ENCODE measurements around the gene NKX6-1. TPM values are rescaled to one million over a fixed set of nuclear protein-coding genes. Genes with fewer than 3 reads are reported as not detected.
A peak's percentile ranks its signal among the peaks of the same experiment; 100 is the strongest.

The NKX6-1 gene
- total and polyA plus RNA-seq, 2 donors (not counting 1 experiment from before 2014, with no cell fraction given) = 0.17 to 0.47 TPM

DNA sequence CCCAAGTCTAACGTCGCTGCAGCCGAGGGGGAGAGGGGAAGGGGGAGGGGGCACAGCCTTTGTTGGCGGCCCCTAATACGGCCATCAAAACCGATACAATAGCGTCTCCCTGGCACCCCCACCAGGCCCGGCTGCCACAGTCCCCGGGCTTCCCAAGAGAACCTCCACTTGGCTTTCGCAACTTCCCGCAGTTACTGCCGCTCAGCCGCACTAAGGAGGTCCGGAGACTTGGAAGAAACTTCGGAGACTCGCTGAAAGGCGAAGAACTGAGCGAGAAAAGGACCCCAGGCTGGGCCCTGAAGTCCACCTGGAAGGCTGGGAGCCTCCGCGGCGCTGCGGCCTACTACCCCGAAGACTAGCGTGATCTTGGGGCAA, 2.8 kb downstream of the NKX6-1 start:
- no peak for DNase-seq (ENCODE audit: low read depth in 2 of 2)
- Histone ChIP-seq H3K27ac (ENCODE audit: insufficient read depth, low read length) (no peak overlapping the region), H3K4me2 (ENCODE audit: extremely low read depth, insufficient read depth, low read length) (no peak overlapping the region), H3K4me3 (replicated peaks in 1 of 4; ENCODE audit: control extremely low read depth in 1 of 4, insufficient read depth in 1 of 4, low read depth in 3 of 4, low read length in 4 of 4) (peak overlapping the region in 1 of 4 experiments; percentile 71), H3K4me1 (ENCODE audit: control insufficient read depth, extremely low read depth, insufficient read depth, low read length) (no peaks in the 10 kb centered on the region), H2AFZ (ENCODE audit: low read length) (no peak overlapping the region), H3K9me3 (ENCODE audit: control insufficient read depth, insufficient read depth, low read depth, low read length) (no peaks in the 10 kb centered on the region), H3K9ac (ENCODE audit: insufficient read depth, low read length) (no peak overlapping the region), H3K79me2 (ENCODE audit: control insufficient read depth, insufficient read depth, low read length) (no peaks in the 10 kb centered on the region), H3K27me3 (ENCODE audit: control insufficient read depth, insufficient read depth, low read length) (peaks cover 60% of the 10 kb centered on the region), H3K36me3 (ENCODE audit: control insufficient read depth, insufficient read depth, low read length) (no peaks in the 10 kb centered on the region), H4K20me1 (ENCODE audit: control insufficient read depth, extremely low read depth, insufficient read depth, low read length) (no peaks in the 10 kb centered on the region)
- TF ChIP-seq EZH2 (IDR thresholded peaks at IDR 0.05; ENCODE audit: low read length, missing control alignments) = no peak

DNA sequence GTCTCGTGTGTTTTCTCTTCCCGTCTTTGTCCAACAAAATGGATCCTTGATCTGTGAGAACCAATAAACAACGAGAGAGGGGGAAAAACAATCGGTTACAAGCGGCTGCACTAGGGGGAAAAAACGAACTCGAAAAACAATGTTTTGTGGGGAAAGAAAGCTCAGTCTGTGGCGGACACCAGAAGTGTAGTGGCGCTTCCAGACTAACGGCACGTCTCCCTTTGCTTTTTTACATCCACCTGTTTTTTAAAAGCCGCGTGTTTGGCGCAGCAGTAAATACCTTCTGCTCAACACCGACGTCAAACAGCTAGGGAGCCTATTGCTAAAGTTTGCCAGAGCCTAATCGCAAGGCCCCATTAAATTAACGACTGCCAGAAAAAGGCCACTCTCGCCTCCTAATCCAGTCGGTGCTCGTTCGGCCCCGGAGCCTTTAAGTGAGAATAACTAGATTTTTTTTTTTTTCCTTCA, 3.3 kb downstream of the NKX6-1 start:
- H3K9ac ChIP-seq (ENCODE audit: insufficient read depth, low read length) = no peak overlapping the region
- H3K36me3 ChIP-seq (ENCODE audit: control insufficient read depth, insufficient read depth, low read length) = no peaks in the 10 kb centered on the region
- H3K4me1 ChIP-seq (ENCODE audit: control insufficient read depth, extremely low read depth, insufficient read depth, low read length) = no peaks in the 10 kb centered on the region
- H3K4me3 ChIP-seq (replicated peaks in 1 of 4; ENCODE audit: control extremely low read depth in 1 of 4, insufficient read depth in 1 of 4, low read depth in 3 of 4, low read length in 4 of 4) = no peak overlapping the region
- no peaks in the 10 kb centered on the region for H4K20me1 ChIP-seq (ENCODE audit: control insufficient read depth, extremely low read depth, insufficient read depth, low read length)
- H3K4me2 ChIP-seq (ENCODE audit: extremely low read depth, insufficient read depth, low read length) = no peak overlapping the region
- TF ChIP-seq, protein P1, sequence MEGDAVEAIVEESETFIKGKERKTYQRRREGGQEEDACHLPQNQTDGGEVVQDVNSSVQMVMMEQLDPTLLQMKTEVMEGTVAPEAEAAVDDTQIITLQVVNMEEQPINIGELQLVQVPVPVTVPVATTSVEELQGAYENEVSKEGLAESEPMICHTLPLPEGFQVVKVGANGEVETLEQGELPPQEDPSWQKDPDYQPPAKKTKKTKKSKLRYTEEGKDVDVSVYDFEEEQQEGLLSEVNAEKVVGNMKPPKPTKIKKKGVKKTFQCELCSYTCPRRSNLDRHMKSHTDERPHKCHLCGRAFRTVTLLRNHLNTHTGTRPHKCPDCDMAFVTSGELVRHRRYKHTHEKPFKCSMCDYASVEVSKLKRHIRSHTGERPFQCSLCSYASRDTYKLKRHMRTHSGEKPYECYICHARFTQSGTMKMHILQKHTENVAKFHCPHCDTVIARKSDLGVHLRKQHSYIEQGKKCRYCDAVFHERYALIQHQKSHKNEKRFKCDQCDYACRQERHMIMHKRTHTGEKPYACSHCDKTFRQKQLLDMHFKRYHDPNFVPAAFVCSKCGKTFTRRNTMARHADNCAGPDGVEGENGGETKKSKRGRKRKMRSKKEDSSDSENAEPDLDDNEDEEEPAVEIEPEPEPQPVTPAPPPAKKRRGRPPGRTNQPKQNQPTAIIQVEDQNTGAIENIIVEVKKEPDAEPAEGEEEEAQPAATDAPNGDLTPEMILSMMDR (conservative IDR thresholded peaks at IDR 0.05 in 1 of 2, IDR thresholded peaks at IDR 0.05 in 1 of 2; ENCODE audit: low read depth in 1 of 2, low read length in 2 of 2) = no peak
- TF ChIP-seq EZH2 (IDR thresholded peaks at IDR 0.05; ENCODE audit: low read length, missing control alignments) = no peak
- no peaks in the 10 kb centered on the region for H3K9me3 ChIP-seq (ENCODE audit: control insufficient read depth, insufficient read depth, low read depth, low read length)
- H2AFZ ChIP-seq (ENCODE audit: low read length) = no peak overlapping the region
- no peaks in the 10 kb centered on the region for H3K79me2 ChIP-seq (ENCODE audit: control insufficient read depth, insufficient read depth, low read length)
- H3K27ac ChIP-seq (ENCODE audit: insufficient read depth, low read length) = no peak overlapping the region
- peaks cover 56% of the 10 kb centered on the region for H3K27me3 ChIP-seq (ENCODE audit: control insufficient read depth, insufficient read depth, low read length)
- no peak for DNase-seq (ENCODE audit: low read depth in 2 of 2)

DNA sequence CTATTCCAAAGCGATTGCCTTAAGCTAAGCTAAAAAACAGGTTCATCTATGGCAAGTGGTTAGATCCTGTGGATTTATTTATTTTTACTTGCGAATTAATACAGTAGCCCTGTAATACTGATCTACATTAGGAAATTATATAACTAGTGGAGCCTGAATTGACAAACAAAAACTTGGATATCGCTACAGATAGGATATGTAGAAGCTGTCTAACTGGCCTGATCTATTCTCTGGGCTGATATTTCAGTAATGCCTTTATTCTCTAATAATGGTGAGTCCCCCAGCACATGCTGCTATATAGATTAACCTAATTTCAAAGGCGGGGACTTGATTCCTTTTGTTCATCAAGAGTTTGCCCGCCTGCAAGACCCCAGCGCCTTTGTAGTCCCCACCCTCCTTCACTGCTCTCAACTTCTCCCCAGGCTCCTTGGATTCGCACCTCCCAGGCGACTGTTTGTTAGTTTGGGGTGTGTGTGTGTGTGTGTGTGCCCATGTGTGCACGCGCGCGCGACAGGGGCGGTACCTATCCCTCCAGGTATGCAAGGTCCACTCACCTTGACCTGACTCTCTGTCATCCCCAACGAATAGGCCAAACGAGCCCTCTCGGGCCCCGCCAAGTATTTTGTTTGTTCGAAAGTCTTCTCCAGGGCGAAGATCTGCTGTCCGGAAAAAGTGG, 3.8 kb downstream of the NKX6-1 start:
- Histone ChIP-seq H3K79me2 (ENCODE audit: control insufficient read depth, insufficient read depth, low read length) (no peaks in the 10 kb centered on the region), H3K27me3 (ENCODE audit: control insufficient read depth, insufficient read depth, low read length) (peaks cover 51% of the 10 kb centered on the region), H4K20me1 (ENCODE audit: control insufficient read depth, extremely low read depth, insufficient read depth, low read length) (no peaks in the 10 kb centered on the region), H3K9ac (ENCODE audit: insufficient read depth, low read length) (no peak overlapping the region), H3K27ac (ENCODE audit: insufficient read depth, low read length) (no peak overlapping the region), H3K4me3 (replicated peaks in 1 of 4; ENCODE audit: control extremely low read depth in 1 of 4, insufficient read depth in 1 of 4, low read depth in 3 of 4, low read length in 4 of 4) (no peak overlapping the region), H3K36me3 (ENCODE audit: control insufficient read depth, insufficient read depth, low read length) (no peaks in the 10 kb centered on the region), H3K4me1 (ENCODE audit: control insufficient read depth, extremely low read depth, insufficient read depth, low read length) (no peaks in the 10 kb centered on the region), H3K9me3 (ENCODE audit: control insufficient read depth, insufficient read depth, low read depth, low read length) (no peaks in the 10 kb centered on the region), H2AFZ (ENCODE audit: low read length) (no peak overlapping the region), H3K4me2 (ENCODE audit: extremely low read depth, insufficient read depth, low read length) (no peak overlapping the region)
- TF ChIP-seq, protein P1 (conservative IDR thresholded peaks at IDR 0.05 in 1 of 2, IDR thresholded peaks at IDR 0.05 in 1 of 2; ENCODE audit: low read depth in 1 of 2, low read length in 2 of 2) = no peak
- no peak for TF ChIP-seq EZH2 (IDR thresholded peaks at IDR 0.05; ENCODE audit: low read length, missing control alignments)
- no peak for DNase-seq (ENCODE audit: low read depth in 2 of 2)

Measured in fibroblast of lung (primary cell).